Prostate gland (tissue), 2 donors: ENCODE measurements around the gene PCDHB12.
"Not testable (repeated sequence)": the region's sequence is repeated elsewhere in the genome, so short reads cannot be mapped to it uniquely, and the experiment has no call there.

Experiments used
- POLR2AphosphoS5 ChIP-seq: sonication (generic); formaldehyde crosslinking; IDR thresholded peaks from one replicate; pipeline ENCODE4 v1.6.1; 2017; ENCODE audit warnings: antibody characterized with exemption
- TF ChIP-seq, protein P1 (sequence below), 4 experiments: fragments of 200-600 bp in 2 of 4; fragments of 450-650 bp in 2 of 4; sonication (generic) in 2 of 4; IDR thresholded peaks; 1 replicate in 3 of 4; 2 replicates in 1 of 4; pipeline ENCODE4 v1.5.1; 2016 to 2019; ENCODE audit warnings: antibody characterized with exemption in 4 of 4, mild to moderate bottlenecking in 2 of 4, moderate library complexity in 2 of 4

DNA sequence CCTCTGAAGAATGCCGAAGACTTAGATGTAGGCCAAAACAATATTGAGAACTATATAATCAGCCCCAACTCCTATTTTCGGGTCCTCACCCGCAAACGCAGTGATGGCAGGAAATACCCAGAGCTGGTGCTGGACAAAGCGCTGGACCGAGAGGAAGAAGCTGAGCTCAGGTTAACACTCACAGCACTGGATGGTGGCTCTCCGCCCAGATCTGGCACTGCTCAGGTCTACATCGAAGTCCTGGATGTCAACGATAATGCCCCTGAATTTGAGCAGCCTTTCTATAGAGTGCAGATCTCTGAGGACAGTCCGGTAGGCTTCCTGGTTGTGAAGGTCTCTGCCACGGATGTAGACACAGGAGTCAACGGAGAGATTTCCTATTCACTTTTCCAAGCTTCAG lies 6.1 kb downstream of the PCDHB12 start:
- TF ChIP-seq, protein P1, sequence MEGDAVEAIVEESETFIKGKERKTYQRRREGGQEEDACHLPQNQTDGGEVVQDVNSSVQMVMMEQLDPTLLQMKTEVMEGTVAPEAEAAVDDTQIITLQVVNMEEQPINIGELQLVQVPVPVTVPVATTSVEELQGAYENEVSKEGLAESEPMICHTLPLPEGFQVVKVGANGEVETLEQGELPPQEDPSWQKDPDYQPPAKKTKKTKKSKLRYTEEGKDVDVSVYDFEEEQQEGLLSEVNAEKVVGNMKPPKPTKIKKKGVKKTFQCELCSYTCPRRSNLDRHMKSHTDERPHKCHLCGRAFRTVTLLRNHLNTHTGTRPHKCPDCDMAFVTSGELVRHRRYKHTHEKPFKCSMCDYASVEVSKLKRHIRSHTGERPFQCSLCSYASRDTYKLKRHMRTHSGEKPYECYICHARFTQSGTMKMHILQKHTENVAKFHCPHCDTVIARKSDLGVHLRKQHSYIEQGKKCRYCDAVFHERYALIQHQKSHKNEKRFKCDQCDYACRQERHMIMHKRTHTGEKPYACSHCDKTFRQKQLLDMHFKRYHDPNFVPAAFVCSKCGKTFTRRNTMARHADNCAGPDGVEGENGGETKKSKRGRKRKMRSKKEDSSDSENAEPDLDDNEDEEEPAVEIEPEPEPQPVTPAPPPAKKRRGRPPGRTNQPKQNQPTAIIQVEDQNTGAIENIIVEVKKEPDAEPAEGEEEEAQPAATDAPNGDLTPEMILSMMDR (IDR thresholded peaks at IDR 0.05) = not testable (repeated sequence)
- TF ChIP-seq POLR2AphosphoS5 = not testable (repeated sequence)
